ENCODE results near the gene PIP5K1A. TPM values are rescaled to one million over a fixed set of nuclear protein-coding genes. Genes with fewer than 3 reads are reported as not detected.

PIP5K1A gene
- total RNA-seq, 6 donors from 2014 or later = 37.2 to 94.3 (median 70.6) TPM

DNA sequence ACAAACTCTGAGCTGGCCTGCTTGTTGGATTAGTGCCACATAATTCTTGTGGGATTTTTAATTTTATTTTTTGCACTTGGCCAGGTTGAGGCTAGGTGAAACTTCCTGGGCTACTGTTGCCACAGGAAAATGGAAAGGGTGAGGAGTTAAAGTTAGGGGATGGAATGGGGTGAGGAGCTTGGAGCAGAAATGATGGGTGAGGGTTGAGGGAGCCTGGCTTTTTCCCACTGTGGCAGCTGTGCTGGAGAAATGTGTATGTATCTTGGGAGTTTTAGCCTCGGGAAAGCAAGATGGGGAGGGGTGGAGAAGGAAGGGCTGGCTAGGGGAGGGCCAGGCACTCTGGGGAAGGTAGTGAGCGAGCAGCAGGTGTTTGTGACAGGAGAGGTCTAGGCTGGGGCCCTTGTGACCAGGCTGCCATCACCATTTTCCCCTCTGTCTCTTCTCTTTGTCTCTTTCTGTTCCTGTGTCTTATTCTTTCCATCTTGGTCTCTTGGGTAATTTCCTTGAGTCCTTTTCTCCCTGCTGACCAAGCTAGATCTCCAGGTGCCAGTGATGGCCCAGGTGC, 85.7 kb downstream of the PIP5K1A start:
- Histone ChIP-seq H3K27me3 (no peaks in the 10 kb centered on the region), H3K36me3 (peaks cover 13 to 43% (median 34%) of the 10 kb centered on the region in 4 donors), H3K4me3 (no peak overlapping the region), H3K9me3 (no peaks in the 10 kb centered on the region), H3K27ac (peak overlapping the region in 3 of 4 donors; percentile 98), H3K4me1 (peaks cover 16 to 23% (median 18%) of the 10 kb centered on the region in 4 donors)
- DNase-seq (no peak), ATAC-seq (ENCODE audit: low FRiP score in 2 of 2) (no peak)
- 60 to 78% methylated on average over 2 of the region's 2 CpGs for WGBS, 2 donors
- no peak for TF ChIP-seq POLR2AphosphoS5 (IDR thresholded peaks at IDR 0.05)
- TF ChIP-seq POLR2A (IDR thresholded peaks at IDR 0.05) = no peak
- TF ChIP-seq, protein P1, sequence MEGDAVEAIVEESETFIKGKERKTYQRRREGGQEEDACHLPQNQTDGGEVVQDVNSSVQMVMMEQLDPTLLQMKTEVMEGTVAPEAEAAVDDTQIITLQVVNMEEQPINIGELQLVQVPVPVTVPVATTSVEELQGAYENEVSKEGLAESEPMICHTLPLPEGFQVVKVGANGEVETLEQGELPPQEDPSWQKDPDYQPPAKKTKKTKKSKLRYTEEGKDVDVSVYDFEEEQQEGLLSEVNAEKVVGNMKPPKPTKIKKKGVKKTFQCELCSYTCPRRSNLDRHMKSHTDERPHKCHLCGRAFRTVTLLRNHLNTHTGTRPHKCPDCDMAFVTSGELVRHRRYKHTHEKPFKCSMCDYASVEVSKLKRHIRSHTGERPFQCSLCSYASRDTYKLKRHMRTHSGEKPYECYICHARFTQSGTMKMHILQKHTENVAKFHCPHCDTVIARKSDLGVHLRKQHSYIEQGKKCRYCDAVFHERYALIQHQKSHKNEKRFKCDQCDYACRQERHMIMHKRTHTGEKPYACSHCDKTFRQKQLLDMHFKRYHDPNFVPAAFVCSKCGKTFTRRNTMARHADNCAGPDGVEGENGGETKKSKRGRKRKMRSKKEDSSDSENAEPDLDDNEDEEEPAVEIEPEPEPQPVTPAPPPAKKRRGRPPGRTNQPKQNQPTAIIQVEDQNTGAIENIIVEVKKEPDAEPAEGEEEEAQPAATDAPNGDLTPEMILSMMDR (IDR thresholded peaks at IDR 0.05) = no peak
- no peak for TF ChIP-seq EP300 (IDR thresholded peaks at IDR 0.05)

DNA sequence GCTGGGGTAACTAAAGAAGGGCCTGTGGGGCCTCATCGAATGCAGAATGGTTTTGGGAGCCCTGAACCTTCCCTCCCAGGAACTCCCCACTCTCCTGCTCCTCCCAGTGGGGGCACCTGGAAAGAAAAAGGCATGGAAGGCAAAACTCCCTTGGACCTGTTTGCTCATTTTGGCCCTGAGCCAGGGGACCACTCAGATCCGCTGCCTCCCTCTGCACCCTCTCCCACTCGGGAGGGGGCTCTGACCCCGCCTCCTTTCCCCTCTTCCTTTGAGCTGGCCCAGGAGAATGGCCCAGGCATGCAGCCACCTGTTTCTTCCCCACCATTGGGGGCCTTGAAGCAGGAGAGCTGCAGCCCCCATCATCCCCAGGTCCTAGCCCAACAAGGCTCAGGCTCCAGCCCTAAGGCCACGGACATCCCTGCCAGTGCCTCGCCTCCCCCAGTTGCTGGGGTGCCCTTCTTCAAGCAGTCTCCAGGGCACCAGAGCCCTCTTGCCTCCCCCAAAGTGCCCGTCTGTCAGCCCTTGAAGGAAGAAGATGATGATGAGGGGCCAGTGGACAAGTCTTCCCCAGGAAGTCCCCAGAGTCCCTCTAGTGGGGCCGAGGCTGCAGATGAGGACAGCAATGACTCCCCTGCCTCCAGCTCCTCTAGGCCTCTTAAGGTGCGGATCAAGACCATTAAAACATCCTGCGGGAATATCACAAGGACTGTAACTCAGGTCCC, 88.4 kb downstream of the PIP5K1A start:
- WGBS, 2 donors = 92% methylated on average over 9 to 10 of the region's 10 CpGs
- Histone ChIP-seq H3K4me1 (peaks cover 11 to 18% (median 14%) of the 10 kb centered on the region in 4 donors), H3K27me3 (no peaks in the 10 kb centered on the region), H3K36me3 (peaks cover 18 to 70% (median 61%) of the 10 kb centered on the region in 4 donors), H3K9me3 (no peaks in the 10 kb centered on the region), H3K4me3 (no peak overlapping the region), H3K27ac (no peak overlapping the region)
- ATAC-seq (ENCODE audit: low FRiP score in 2 of 2) (no peak), DNase-seq (no peak)
- TF ChIP-seq POLR2AphosphoS5 (IDR thresholded peaks at IDR 0.05) (no peak), POLR2A (IDR thresholded peaks at IDR 0.05) (no peak)
- TF ChIP-seq, protein P1 (IDR thresholded peaks at IDR 0.05) = no peak

DNA sequence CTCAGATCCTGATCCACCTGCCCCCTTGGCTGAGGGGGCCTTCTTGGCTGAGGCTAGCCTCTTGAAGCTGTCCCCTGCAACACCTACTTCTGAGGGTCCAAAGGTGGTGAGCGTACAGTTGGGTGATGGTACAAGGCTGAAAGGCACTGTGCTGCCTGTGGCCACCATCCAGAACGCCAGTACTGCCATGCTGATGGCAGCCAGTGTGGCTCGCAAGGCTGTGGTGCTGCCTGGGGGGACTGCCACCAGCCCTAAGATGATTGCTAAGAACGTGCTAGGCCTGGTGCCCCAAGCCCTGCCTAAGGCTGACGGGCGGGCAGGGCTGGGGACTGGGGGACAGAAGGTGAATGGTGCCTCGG, 89.0 kb downstream of the PIP5K1A start:
- Histone ChIP-seq H3K27me3 (no peaks in the 10 kb centered on the region), H3K4me3 (no peak overlapping the region), H3K9me3 (no peaks in the 10 kb centered on the region), H3K4me1 (peaks cover 11 to 18% (median 14%) of the 10 kb centered on the region in 4 donors), H3K27ac (no peak overlapping the region), H3K36me3 (peaks cover 20 to 76% (median 67%) of the 10 kb centered on the region in 4 donors)
- WGBS, 2 donors = 91 to 100% methylated on average over 5 to 6 of the region's 7 CpGs
- no peak for ATAC-seq (ENCODE audit: low FRiP score in 2 of 2)
- DNase-seq = no peak
- TF ChIP-seq EP300 (IDR thresholded peaks at IDR 0.05) (no peak), POLR2A (IDR thresholded peaks at IDR 0.05) (no peak), POLR2AphosphoS5 (IDR thresholded peaks at IDR 0.05) (no peak)
- TF ChIP-seq, protein P1 (IDR thresholded peaks at IDR 0.05) = no peak

- WGBS, 2 donors = 95 to 100% methylated on average over 7 to 22 of the region's 22 CpGs
- peaks cover 26 to 82% (median 73%) of the 10 kb centered on the region in 4 donors for H3K36me3 ChIP-seq
- no peaks in the 10 kb centered on the region for H3K9me3 ChIP-seq
- no peak overlapping the region for H3K4me3 ChIP-seq
- DNase-seq (peak in 1 of 2 donors; percentile 77), ATAC-seq (ENCODE audit: low FRiP score in 2 of 2) (no peak)
- no peaks in the 10 kb centered on the region for H3K27me3 ChIP-seq
- TF ChIP-seq, protein P1 (IDR thresholded peaks at IDR 0.05) = no peak
- TF ChIP-seq EP300 (IDR thresholded peaks at IDR 0.05) = no peak
- TF ChIP-seq POLR2A (IDR thresholded peaks at IDR 0.05) = no peak
- no peak for TF ChIP-seq POLR2AphosphoS5 (IDR thresholded peaks at IDR 0.05)
- H3K27ac ChIP-seq = no peak overlapping the region
- H3K4me1 ChIP-seq = peaks cover 11 to 17% (median 13%) of the 10 kb centered on the region in 4 donors
Measured at GRCh38 chr1:151287767-151288500, 89.6 kb downstream of the PIP5K1A start.
